HL-60 (cell line): ENCODE results near the gene COL11A2.
A peak's percentile ranks its signal among the peaks of the same experiment; 100 is the strongest.

Experiments used
- POLR2AphosphoS5 ChIP-seq: IDR thresholded peaks from 2 replicates; pipeline ENCODE4 v1.6.1; 2012; ENCODE audit warnings: low read depth
- TF ChIP-seq, protein P1 (sequence below): IDR thresholded peaks from one replicate; pipeline ENCODE4 v1.5.1; 2011; ENCODE audit warnings: low read length, control low read depth, inconsistent platforms; ENCODE audit not compliant: insufficient read depth

DNA sequence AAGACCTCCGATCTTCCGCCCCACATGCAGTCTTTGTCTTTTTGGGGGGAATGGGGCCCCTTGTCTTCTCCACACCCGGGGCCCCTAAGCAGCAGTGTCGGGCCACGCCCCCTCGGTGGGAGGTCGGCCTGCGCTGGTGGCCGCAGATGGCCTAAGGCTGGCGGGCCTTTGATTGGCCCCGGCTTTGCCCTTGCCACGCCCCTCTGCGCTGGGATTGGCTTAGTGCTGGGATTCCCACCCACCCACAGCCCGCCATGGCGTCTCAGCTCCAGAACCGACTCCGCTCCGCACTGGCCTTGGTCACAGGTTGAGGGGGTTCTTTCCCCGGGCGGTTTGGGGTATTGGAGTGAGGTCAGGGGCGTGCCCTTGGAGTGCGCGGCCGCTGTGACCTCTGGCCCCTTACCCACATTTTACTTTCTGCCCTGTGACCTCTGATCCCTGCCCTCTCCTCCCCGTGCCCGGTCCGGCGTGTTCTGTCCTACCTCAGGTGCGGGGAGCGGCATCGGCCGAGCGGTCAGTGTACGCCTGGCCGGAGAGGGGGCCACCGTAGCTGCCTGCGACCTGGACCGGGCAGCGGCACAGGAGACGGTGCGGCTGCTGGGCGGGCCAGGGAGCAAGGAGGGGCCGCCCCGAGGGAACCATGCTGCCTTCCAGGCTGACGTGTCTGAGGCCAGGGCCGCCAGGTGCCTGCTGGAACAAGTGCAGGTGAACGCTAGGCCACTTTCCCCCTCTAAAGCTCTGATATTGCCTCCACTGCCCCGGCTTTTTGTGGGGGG is 12.3 kb upstream of the COL11A2 start, which contains the start of gene HSD17B8:
- TF ChIP-seq POLR2AphosphoS5, result peak; percentile 38; the same call in 1 of the 2 replicates
- TF ChIP-seq, protein P1, sequence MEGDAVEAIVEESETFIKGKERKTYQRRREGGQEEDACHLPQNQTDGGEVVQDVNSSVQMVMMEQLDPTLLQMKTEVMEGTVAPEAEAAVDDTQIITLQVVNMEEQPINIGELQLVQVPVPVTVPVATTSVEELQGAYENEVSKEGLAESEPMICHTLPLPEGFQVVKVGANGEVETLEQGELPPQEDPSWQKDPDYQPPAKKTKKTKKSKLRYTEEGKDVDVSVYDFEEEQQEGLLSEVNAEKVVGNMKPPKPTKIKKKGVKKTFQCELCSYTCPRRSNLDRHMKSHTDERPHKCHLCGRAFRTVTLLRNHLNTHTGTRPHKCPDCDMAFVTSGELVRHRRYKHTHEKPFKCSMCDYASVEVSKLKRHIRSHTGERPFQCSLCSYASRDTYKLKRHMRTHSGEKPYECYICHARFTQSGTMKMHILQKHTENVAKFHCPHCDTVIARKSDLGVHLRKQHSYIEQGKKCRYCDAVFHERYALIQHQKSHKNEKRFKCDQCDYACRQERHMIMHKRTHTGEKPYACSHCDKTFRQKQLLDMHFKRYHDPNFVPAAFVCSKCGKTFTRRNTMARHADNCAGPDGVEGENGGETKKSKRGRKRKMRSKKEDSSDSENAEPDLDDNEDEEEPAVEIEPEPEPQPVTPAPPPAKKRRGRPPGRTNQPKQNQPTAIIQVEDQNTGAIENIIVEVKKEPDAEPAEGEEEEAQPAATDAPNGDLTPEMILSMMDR, result no peak
